ENCODE results near the gene VSX1. TPM values are rescaled to one million over a fixed set of nuclear protein-coding genes. Genes with fewer than 3 reads are reported as not detected.
A peak's percentile ranks its signal among the peaks of the same experiment; 100 is the strongest.

VSX1 gene
- total RNA-seq, 1 donor = not detected

DNA sequence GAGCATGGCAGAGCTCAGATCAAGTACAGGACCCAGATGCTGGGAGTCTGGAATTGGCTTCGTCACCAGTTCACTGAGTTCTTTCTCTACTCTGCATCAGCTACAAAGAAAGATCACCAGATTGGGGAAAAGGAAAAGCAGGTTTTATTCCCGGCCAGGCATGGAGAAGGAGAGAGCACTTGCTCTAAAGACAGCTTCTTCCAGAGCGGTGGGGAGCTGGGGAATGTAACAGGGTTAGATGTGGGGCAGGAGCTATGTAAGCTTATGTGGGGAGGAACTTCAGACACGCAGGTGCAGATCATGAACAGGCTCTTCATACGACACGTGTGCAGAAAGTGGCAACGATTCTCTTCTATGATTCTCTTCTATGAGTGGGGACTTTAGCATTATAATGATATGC lies 19.1 kb downstream of the VSX1 start:
- no peak overlapping the region for H3K4me3 ChIP-seq (ENCODE audit: low read depth, low read length)
- no peak for DNase-seq (ENCODE audit: low read depth)
- TF ChIP-seq, protein P1, sequence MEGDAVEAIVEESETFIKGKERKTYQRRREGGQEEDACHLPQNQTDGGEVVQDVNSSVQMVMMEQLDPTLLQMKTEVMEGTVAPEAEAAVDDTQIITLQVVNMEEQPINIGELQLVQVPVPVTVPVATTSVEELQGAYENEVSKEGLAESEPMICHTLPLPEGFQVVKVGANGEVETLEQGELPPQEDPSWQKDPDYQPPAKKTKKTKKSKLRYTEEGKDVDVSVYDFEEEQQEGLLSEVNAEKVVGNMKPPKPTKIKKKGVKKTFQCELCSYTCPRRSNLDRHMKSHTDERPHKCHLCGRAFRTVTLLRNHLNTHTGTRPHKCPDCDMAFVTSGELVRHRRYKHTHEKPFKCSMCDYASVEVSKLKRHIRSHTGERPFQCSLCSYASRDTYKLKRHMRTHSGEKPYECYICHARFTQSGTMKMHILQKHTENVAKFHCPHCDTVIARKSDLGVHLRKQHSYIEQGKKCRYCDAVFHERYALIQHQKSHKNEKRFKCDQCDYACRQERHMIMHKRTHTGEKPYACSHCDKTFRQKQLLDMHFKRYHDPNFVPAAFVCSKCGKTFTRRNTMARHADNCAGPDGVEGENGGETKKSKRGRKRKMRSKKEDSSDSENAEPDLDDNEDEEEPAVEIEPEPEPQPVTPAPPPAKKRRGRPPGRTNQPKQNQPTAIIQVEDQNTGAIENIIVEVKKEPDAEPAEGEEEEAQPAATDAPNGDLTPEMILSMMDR (IDR thresholded peaks at IDR 0.05; ENCODE audit: insufficient read depth, low read length) = no peak

GRCh38 chr20:25061821-25062530 lies 20.0 kb downstream of the VSX1 start:
- TF ChIP-seq, protein P1 (IDR thresholded peaks at IDR 0.05; ENCODE audit: insufficient read depth, low read length) = no peak
- no peak overlapping the region for H3K4me3 ChIP-seq (ENCODE audit: low read depth, low read length)
- no peak for DNase-seq (ENCODE audit: low read depth)

GRCh38 chr20:25061103-25061799 lies 20.7 kb downstream of the VSX1 start:
- no peak overlapping the region for H3K4me3 ChIP-seq (ENCODE audit: low read depth, low read length)
- TF ChIP-seq, protein P1 (IDR thresholded peaks at IDR 0.05; ENCODE audit: insufficient read depth, low read length) = no peak
- DNase-seq (ENCODE audit: low read depth) = no peak

- no peak overlapping the region for H3K4me3 ChIP-seq (ENCODE audit: low read depth, low read length)
- TF ChIP-seq, protein P1 (IDR thresholded peaks at IDR 0.05; ENCODE audit: insufficient read depth, low read length) = no peak
- no peak for DNase-seq (ENCODE audit: low read depth)
Measured at GRCh38 chr20:25059866-25060465, 22.0 kb downstream of the VSX1 start.

DNA sequence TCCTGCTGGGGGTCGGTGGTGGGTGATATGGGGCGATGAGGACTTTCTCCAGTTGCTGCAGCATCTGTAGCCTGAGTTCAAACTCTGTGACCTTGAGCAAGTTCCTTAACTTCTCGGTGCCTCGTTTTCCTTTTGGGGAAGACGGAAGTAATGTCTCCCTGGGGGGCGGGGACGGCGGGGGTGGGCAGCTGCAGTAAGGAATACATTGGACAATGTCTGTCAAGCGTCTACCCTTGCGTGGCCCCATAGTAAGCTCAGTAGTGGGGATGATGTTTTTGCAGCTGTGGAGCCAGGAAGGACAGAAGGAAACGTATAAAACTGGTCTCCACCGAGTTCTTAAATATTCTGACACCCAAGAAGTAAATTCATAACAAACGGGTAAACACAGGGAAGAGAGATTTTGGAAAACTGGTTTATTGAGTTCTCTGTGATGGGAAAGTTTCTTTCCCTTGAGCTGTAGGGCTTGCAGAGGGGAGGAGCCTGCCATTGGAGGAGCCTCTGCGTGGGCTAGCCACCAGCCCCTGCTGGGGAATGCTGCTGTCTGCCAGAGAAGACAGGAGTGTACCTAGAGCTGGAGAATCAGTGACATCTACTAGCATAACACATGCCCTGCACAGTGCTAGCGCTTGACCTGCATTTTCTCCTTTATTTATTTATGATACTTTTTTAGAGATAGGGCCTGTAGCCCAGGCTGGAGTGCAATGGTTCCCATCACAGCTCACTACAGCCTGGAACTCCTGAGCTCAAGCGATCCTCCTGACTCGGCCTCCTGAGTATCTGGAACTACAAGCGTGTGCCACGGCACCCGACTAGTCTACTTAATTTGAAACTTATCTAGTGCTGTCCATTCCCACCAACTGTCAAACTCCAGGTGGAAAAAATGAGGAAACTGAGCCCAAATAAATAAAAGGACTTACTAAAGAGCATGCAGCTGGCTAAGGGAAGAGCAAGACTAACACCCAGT lies 22.8 kb downstream of the VSX1 start:
- no peak for DNase-seq (ENCODE audit: low read depth)
- peak overlapping the region; percentile 63 for H3K4me3 ChIP-seq (ENCODE audit: low read depth, low read length)
- TF ChIP-seq, protein P1 (IDR thresholded peaks at IDR 0.05; ENCODE audit: insufficient read depth, low read length) = no peak

Measured in fibroblast of the aortic adventitia (primary cell).